HL-60 (cell line): ENCODE results near the gene NEGR1.

Source experiments
- CTCF ChIP-seq: IDR thresholded peaks from one replicate; pipeline ENCODE4 v1.5.1; 2011; ENCODE audit warnings: low read length, control low read depth, inconsistent platforms; ENCODE audit not compliant: insufficient read depth
- GABPA ChIP-seq: IDR thresholded peaks from 2 replicates; pipeline ENCODE4 v1.6.1; 2012; ENCODE audit warnings: low read depth
- REST ChIP-seq: IDR thresholded peaks from 2 replicates; pipeline ENCODE4 v1.6.1; 2012; ENCODE audit warnings: low read depth; ENCODE audit not compliant: insufficient replicate concordance

- TF ChIP-seq CTCF (no peak), GABPA (no peak), REST (no peak)
Measured at GRCh38 chr1:71986160-71986559, 296.2 kb downstream of the NEGR1 start.
